Mucosa of descending colon (tissue), 3 donors: ENCODE results near the gene FRMD3. TPM values are rescaled to one million over a fixed set of nuclear protein-coding genes. Genes with fewer than 3 reads are reported as not detected.

Source experiments
- ATAC-seq: fragments of 200-7000 bp; cut with Tn5 transposase; one replicate; pipeline ENCODE4 v1.9.1; 2020; ENCODE audit warnings: mild to moderate bottlenecking, moderate library complexity
- DNase-seq, 3 donors: peaks; one replicate each; pipeline ENCODE4 v3.0.0-alpha.2; 2020
- H3K36me3 ChIP-seq: fragments of 200-600 bp; one replicate; pipeline ENCODE4 v1.8.0; 2021; ENCODE audit warnings: low read depth, mild to moderate bottlenecking
- H3K4me1 ChIP-seq: fragments of 200-600 bp; one replicate; pipeline ENCODE4 v1.8.0; 2021; ENCODE audit warnings: low read depth, mild to moderate bottlenecking
- H3K4me3 ChIP-seq: fragments of 200-600 bp; one replicate; pipeline ENCODE4 v1.8.0; 2021; ENCODE audit warnings: mild to moderate bottlenecking
- H3K9me3 ChIP-seq: fragments of 200-600 bp; one replicate; pipeline ENCODE4 v1.8.0; 2021; ENCODE audit warnings: mild to moderate bottlenecking
- CTCF ChIP-seq: fragments of 200-600 bp; IDR thresholded peaks from one replicate; pipeline ENCODE4 v1.8.0; 2022; ENCODE audit warnings: antibody characterized with exemption, mild to moderate bottlenecking
- intact Hi-C, 2 donors: fragments of 100-400 bp; cut with DNase I in 1 of 2; cut with micrococcal nuclease in 1 of 2; formaldehyde crosslinking; loops; one replicate each; pipeline versions ENCODE4 v1.11.0 to v1.11.1; 2022; cut with DNase I, micrococcal nuclease
- total RNA-seq, 3 donors: library from RNA; stranded (reverse); fragmentation: NEBNext Ultra II Directional in 2 of 3; extraction: Animal tissue kit (Norgen Biotek cat#: 25700) in 2 of 3; gene quantifications; one replicate each; pipeline versions ENCODE4 v1.2.1 to v1.2.4, GENCODE V29; 2021 to 2023
- donor health status: DM: no; HTN: no; CAD: no; lungs with moderate emphysema.
- donor health status: DM: no; HTN: no; CAD: no.
- donor health status: DM: no; HTN: yes; CAD: no.

Gene FRMD3
- total RNA-seq, 3 donors from 2014 or later: 12.2 to 27.4 (median 25.0) TPM

DNA sequence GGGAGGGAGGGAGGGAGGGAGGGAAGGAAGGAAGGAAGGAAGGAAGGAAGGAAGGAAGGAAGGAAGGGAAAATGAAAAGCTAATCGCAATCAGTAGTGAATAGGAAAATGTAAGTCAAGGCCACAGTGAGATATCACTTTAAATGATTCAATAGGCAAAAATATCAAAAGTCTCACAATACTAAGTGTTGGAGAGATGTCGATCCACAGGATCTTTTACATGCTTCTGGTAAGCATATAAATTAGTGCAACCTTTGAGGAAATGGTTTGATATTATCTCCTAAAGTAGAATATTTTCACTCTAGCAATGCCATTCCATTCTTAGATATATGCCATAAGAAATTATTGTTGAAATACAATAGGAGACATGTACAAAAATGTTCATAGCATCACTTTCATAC lies 58.4 kb downstream of the FRMD3 start:
- Histone ChIP-seq H3K4me1 (no peaks in the 10 kb centered on the region), H3K4me3 (no peak overlapping the region), H3K36me3 (no peaks in the 10 kb centered on the region), H3K9me3 (peaks cover 6% of the 10 kb centered on the region)
- DNase-seq: no peak
- intact Hi-C loops: no loop called here
- TF ChIP-seq CTCF: no peak
- ATAC-seq: no peak

- H3K4me1 ChIP-seq: peaks cover 16% of the 10 kb centered on the region
- DNase-seq (no peak), ATAC-seq (no peak)
- intact Hi-C loops: no loop called here
- H3K9me3 ChIP-seq: peaks cover 6% of the 10 kb centered on the region
- no peaks in the 10 kb centered on the region for H3K36me3 ChIP-seq
- no peak for TF ChIP-seq CTCF
- no peak overlapping the region for H3K4me3 ChIP-seq
These were observed 60.6 kb downstream of the FRMD3 start for GRCh38 chr9:83477571-83477970.

DNA sequence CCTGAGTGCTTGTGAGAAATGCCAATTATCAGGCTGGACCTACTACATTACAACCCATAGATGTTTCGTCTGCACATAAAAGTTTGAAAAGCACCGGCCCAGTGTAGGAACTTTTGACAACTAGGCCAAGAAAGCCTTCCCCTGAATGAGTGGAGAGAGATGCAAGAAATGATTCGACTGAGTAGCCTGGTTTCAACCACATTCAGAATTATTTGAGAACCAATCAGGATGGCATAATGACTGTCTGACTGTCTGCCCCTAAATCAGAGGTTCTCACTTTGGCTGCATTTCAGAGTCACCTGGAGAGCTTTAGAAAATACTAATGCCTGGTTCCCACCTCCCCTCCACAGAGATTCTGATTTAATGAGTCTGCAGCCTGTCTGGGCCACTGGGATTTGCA lies 61.1 kb downstream of the FRMD3 start:
- no peak for DNase-seq
- H3K4me3 ChIP-seq: no peak overlapping the region
- intact Hi-C loops: no loop called here
- H3K9me3 ChIP-seq: peaks cover 6% of the 10 kb centered on the region
- TF ChIP-seq CTCF: no peak
- no peak for ATAC-seq
- peaks cover 18% of the 10 kb centered on the region for H3K4me1 ChIP-seq
- H3K36me3 ChIP-seq: no peaks in the 10 kb centered on the region

DNA sequence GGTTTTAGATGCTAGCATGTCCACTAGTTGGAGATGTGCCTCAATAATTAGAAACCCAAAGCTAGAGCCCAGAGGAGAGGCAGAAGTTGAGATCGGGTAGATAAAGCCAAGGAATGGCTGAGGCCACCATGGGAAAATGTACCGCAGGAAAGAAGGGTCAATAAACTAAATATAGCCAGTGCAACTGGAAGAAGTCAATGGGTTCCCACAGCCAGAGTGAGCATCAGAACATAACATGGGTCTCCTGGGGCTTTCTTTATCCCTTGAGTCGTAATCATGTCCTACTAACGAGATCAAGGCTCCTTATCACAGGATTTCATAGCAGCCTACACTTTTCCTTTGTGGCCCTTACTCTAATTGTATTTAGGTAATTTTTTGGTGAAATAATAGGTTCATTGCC lies 61.7 kb downstream of the FRMD3 start:
- intact Hi-C loops: no loop called here

DNA sequence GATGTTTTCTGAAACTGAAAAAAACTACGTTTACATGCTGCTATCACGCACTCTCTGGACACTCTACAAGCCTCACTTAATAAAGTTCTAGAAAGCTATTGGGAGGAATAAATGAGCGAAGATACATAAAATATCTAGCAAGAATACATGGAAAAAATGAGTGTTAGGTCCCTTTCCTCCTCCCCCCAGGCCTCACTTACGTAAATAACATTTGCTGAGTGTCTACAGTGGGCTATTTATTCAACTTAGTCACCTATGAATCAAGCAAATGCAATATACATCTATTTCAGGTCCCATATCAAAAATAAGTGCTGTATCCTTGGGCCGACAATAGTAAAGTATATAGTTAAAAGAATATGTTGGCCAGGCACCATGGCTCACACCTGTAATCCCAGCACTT lies 62.5 kb downstream of the FRMD3 start:
- H3K4me1 ChIP-seq: peaks cover 28% of the 10 kb centered on the region
- ATAC-seq (no peak), DNase-seq (no peak)
- no peaks in the 10 kb centered on the region for H3K36me3 ChIP-seq
- H3K9me3 ChIP-seq: peaks cover 6% of the 10 kb centered on the region
- TF ChIP-seq CTCF: no peak
- H3K4me3 ChIP-seq: no peak overlapping the region
- intact Hi-C loops: no loop called here

More for the DNA sequence above, 61.7 kb downstream of the FRMD3 start:
- H3K4me3 ChIP-seq: no peak overlapping the region
- peaks cover 6% of the 10 kb centered on the region for H3K9me3 ChIP-seq
- H3K4me1 ChIP-seq: peaks cover 24% of the 10 kb centered on the region
- no peak for ATAC-seq
- TF ChIP-seq CTCF: no peak
- no peaks in the 10 kb centered on the region for H3K36me3 ChIP-seq
- no peak for DNase-seq

GRCh38 chr9:83474631-83475030 lies 63.6 kb downstream of the FRMD3 start:
- H3K4me3 ChIP-seq: no peak overlapping the region
- H3K9me3 ChIP-seq: peaks cover under 1% of the 10 kb centered on the region
- no peaks in the 10 kb centered on the region for H3K36me3 ChIP-seq
- no peak for DNase-seq
- H3K4me1 ChIP-seq: peaks cover 28% of the 10 kb centered on the region
- no peak for TF ChIP-seq CTCF
- no peak for ATAC-seq
- intact Hi-C loops: no loop called here
